Activated naive CD8-positive, alpha-beta T cell treated with anti-CD3 and anti-CD28 coated beads, Interleukin-2, amount 10 ng/mL, durations not matched to agents 7 days and 5 days (primary cell): ENCODE data around the gene TAS1R1. TPM values are rescaled to one million over a fixed set of nuclear protein-coding genes. Genes with fewer than 3 reads are reported as not detected.

Experiments used
- total RNA-seq, 2 experiments: library from RNA; stranded (reverse); gene quantifications; one replicate each; pipeline ENCODE4 v1.2.3, GENCODE V29; 2021

Gene TAS1R1
- total RNA-seq, 2 experiments from 2014 or later: not detected

Other genes starting within 250 kb of the TAS1R1 start
- gene ACOT7, start 161.5 kb upstream of the TAS1R1 start, total RNA-seq: 10 to 100 TPM; 43.9 to 52.8 TPM
- gene HES2, start 135.4 kb upstream of the TAS1R1 start, total RNA-seq: under 1 TPM in 1 of 2 experiments, not detected in 1; 0.34 TPM
- 1 to 10 TPM; 1.7 to 2.6 TPM for gene ESPN, start 130.5 kb upstream of the TAS1R1 start, total RNA-seq
- 100 to 1,000 TPM; 137 TPM for gene TNFRSF25, start 89.1 kb upstream of the TAS1R1 start, total RNA-seq
- gene PLEKHG5, start 63.6 kb upstream of the TAS1R1 start, total RNA-seq: 1 to 10 TPM; 4.7 to 5.0 TPM
- gene NOL9, start 794 bp upstream of the TAS1R1 start, total RNA-seq: 10 to 100 TPM; 37.6 to 40.8 TPM
- gene ZBTB48, start 24.7 kb downstream of the TAS1R1 start, total RNA-seq: 10 to 100 TPM; 42.7 to 52.9 TPM
- gene KLHL21, start 47.6 kb downstream of the TAS1R1 start, total RNA-seq: 10 to 100 TPM; 39.0 to 42.0 TPM
- gene PHF13, start 58.4 kb downstream of the TAS1R1 start, total RNA-seq: 10 to 100 TPM; 12.1 TPM
- gene THAP3, start 69.6 kb downstream of the TAS1R1 start, total RNA-seq: 10 to 100 TPM; 21.5 to 25.4 TPM
- 10 to 100 TPM; 43.0 to 44.6 TPM for gene DNAJC11, start 146.5 kb downstream of the TAS1R1 start, total RNA-seq
- gene CAMTA1, start 230.1 kb downstream of the TAS1R1 start, total RNA-seq: 10 to 100 TPM; 45.5 to 45.6 TPM